Kidney (tissue), 14 donors: ENCODE results near the gene HNF1A. TPM values are rescaled to one million over a fixed set of nuclear protein-coding genes. Genes with fewer than 3 reads are reported as not detected.

Source experiments
- DNase-seq, 5 donors: peaks; one replicate each; pipeline ENCODE4 v3.0.0-alpha.2; 2013 to 2020
- FAIRE-seq: peaks from 2 replicates; lab custom pipeline; 2012; peaks lifted over from hg19 to GRCh38; lab: Jason Lieb, UNC
- H3K27ac ChIP-seq, 2 donors: one replicate each; pipeline ENCODE4 v1.7.0; 2013; ENCODE audit warnings: low read depth in 2 of 2, low read length in 2 of 2, inconsistent platforms in 1 of 2
- H3K27me3 ChIP-seq: one replicate; pipeline ENCODE4 v1.7.1; 2013; ENCODE audit warnings: low read length, inconsistent platforms; ENCODE audit not compliant: control insufficient read depth, insufficient read depth
- H3K36me3 ChIP-seq, 3 donors: one replicate each; pipeline versions ENCODE4 v1.7.0 to v1.7.1; 2013; ENCODE audit warnings: low read length in 3 of 3, control low read depth in 1 of 3, inconsistent platforms in 1 of 3; ENCODE audit not compliant: insufficient read depth in 3 of 3, control insufficient read depth in 2 of 3
- H3K4me1 ChIP-seq, 3 donors: one replicate each; pipeline versions ENCODE4 v1.7.0 to v1.7.1; 2013; ENCODE audit warnings: low read length in 3 of 3, inconsistent platforms in 1 of 3, low read depth in 1 of 3; ENCODE audit not compliant: control insufficient read depth in 2 of 3, insufficient read depth in 2 of 3
- H3K4me3 ChIP-seq, 3 donors: one replicate each; pipeline versions ENCODE4 v1.7.0 to v1.8.1; 2013; ENCODE audit warnings: low read length in 3 of 3, control low read depth in 1 of 3, inconsistent platforms in 1 of 3
- H3K9ac ChIP-seq, 3 donors: one replicate each; pipeline versions ENCODE4 v1.7.0 to v1.7.1; 2013; ENCODE audit warnings: low read length in 3 of 3, control low read depth in 1 of 3, inconsistent platforms in 1 of 3
- H3K9me3 ChIP-seq, 3 donors: one replicate each; pipeline versions ENCODE4 v1.7.0 to v1.7.1; 2013; ENCODE audit warnings: low read length in 3 of 3, control low read depth in 1 of 3, inconsistent platforms in 1 of 3; ENCODE audit not compliant: control insufficient read depth in 2 of 3, insufficient read depth in 1 of 3
- CTCF ChIP-seq: IDR thresholded peaks from 3 replicates; pipeline ENCODE4 v1.5.1; 2012; ENCODE audit warnings: mild to moderate bottlenecking, moderate library complexity, borderline replicate concordance; ENCODE audit not compliant: insufficient read depth; ENCODE audit errors: extremely low read depth
- intact Hi-C: fragments of 100-400 bp; cut with DNase I; formaldehyde crosslinking; loops from one replicate; pipeline ENCODE4 v1.11.1; 2022
- polyA plus RNA-seq: library from polyadenylated mRNA; stranded (reverse); fragments of 350-450 nt; fragmentation: Illumina TruSeq; extraction: RNeasy Lipid Tissue Mini Kit (QIAGEN cat#74804); gene quantifications from one replicate; pipeline ENCODE4 v1.2.3, GENCODE V29; 2014; ENCODE audit warnings: low read depth, low replicate concordance; ENCODE audit not compliant: insufficient read depth
- total RNA-seq: library from RNA; stranded (reverse); fragmentation: NEBNext Ultra II Directional; extraction: Animal tissue kit (Norgen Biotek cat#: 25700); gene quantifications from one replicate; pipeline ENCODE4 v1.2.1, GENCODE V29; 2021
- donor health status: control.
- donor health status: control.
- donor health status: control.
- donor health status: control.
- donor health status: control.
- donor health status: DM: yes; HTN: yes; CAD: no.
- donor health status: Normal renal cell carcinoma (clear cell type).

The HNF1A gene
- total and polyA plus RNA-seq, 2 donors from 2014 or later = 6.7 to 32.4 TPM

GRCh38 chr12:121033625-121034349 lies 55.4 kb downstream of the HNF1A start:
- H3K9me3 ChIP-seq = no peaks in the 10 kb centered on the region
- no peak overlapping the region for H3K27ac ChIP-seq
- DNase-seq (no peak), FAIRE-seq (no peak)
- peaks cover 0 to 6% (median 0%) of the 10 kb centered on the region in 3 donors for H3K4me1 ChIP-seq
- H3K27me3 ChIP-seq = no peaks in the 10 kb centered on the region
- H3K9ac ChIP-seq = no peak overlapping the region
- no peak overlapping the region for H3K4me3 ChIP-seq
- intact Hi-C loops = no loop called here
- no peak for TF ChIP-seq CTCF
- H3K36me3 ChIP-seq = no peaks in the 10 kb centered on the region

DNA sequence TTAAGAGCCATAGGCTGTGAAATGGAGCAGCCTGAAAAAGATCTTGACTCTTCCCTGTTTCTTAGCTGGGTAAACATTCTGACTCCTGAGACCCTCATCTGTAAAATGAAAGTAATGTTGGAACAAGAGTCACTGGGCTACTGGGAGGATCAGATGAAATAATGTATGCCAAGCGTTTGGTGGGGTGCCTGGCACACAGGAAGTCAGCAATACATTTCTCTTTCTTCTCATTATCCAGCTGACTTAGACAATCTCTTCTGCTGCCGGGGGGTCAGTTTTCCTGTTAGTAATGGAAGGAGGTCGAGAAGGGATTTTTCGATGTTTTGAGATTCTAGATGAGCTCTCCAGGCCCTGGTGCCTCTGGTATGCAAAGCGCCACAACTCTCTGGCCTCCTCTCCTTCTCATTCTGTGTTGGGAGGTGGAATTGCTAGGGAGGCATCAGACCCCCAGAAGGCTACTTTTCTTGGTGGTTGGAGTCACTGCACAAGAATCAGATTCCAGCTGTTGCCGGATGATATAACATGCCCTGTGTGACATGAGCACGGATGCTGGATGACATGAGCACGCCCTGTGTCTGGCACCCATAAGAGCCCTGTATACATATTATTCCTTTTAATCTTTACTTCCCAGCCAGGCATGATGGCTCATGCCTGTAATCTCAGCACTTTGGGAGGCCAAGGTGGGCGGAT lies 56.4 kb downstream of the HNF1A start:
- intact Hi-C loops = no loop called here
- Histone ChIP-seq H3K9me3 (no peaks in the 10 kb centered on the region), H3K27ac (no peak overlapping the region), H3K4me1 (peaks cover 0 to 6% (median 0%) of the 10 kb centered on the region in 3 donors), H3K36me3 (no peaks in the 10 kb centered on the region), H3K4me3 (no peak overlapping the region), H3K9ac (no peak overlapping the region), H3K27me3 (no peaks in the 10 kb centered on the region)
- no peak for TF ChIP-seq CTCF
- DNase-seq (no peak), FAIRE-seq (no peak)

DNA sequence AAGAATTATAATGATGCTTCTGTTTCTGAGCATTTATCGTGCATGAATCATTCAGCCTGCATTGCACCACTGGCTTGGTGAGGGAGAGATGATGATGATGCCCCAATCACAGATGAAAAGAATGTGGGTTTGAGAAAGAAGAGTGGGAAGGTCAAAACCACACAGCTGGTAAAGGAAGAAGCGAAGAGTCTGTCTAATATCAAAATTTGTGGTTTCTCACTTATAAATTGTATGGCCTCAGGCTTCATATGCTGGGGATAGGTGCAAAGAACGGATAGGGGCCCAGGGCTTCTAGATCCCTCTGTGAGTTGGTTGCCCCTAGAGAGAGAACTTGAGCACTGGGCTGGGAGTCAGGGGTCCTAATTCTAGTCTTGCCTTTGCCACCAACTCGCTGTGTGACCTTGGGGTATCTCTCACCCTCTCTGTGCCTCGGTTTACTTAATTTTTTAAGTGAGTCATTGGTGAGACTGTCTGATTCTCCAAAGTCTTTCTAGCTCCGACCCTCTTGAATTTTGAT lies 58.5 kb downstream of the HNF1A start:
- no peak for TF ChIP-seq CTCF
- H3K9ac ChIP-seq = no peak overlapping the region
- H3K36me3 ChIP-seq = no peaks in the 10 kb centered on the region
- no peak for FAIRE-seq
- H3K27me3 ChIP-seq = no peaks in the 10 kb centered on the region
- intact Hi-C loops = no loop called here
- no peak overlapping the region for H3K27ac ChIP-seq
- H3K4me1 ChIP-seq = peaks cover 0 to 6% (median 0%) of the 10 kb centered on the region in 3 donors
- no peak for DNase-seq
- no peaks in the 10 kb centered on the region for H3K9me3 ChIP-seq
- no peak overlapping the region for H3K4me3 ChIP-seq
